ENCODE measurements around the gene GNMT. TPM values are rescaled to one million over a fixed set of nuclear protein-coding genes. Genes with fewer than 3 reads are reported as not detected.
A peak's percentile ranks its signal among the peaks of the same experiment; 100 is the strongest.

Gene GNMT
- total RNA-seq, 1 experiment from 2014 or later = 0.47 TPM

DNA sequence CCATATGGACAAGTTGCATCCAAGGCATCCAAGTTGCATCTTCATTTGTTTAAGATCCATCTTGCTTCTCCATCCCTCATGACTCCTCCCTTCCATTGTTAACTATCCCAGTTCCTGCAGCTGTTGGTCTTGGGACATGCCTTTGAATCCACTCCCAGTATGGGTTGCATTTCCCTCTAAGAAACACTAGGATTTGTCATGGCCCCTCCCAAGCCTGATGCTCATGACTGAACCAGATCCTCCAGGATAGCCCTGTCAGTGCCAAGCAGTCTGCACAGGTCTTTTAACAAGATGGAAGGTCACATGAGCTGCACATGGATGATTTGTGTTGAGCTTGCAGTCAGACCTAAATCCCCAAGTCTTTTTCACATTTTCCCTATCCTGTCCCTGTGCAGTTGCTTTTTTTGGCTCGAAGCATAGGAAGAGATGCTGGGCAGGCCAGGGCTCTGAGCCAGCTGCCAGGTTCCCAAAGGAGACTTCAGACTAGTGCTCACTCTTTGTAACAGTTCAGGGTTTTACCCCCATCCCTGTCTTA is 28.0 kb downstream of the GNMT start:
- Histone ChIP-seq H3K4me3 (ENCODE audit: low read length) (no peak overlapping the region), H3K9ac (ENCODE audit: low read length) (no peak overlapping the region), H2AFZ (ENCODE audit: low read length) (no peak overlapping the region), H3K79me2 (ENCODE audit: low read length) (peaks cover 33% of the 10 kb centered on the region), H4K20me1 (ENCODE audit: low read length) (no peaks in the 10 kb centered on the region), H3K4me1 (ENCODE audit: insufficient read depth, low read length) (peaks cover 23% of the 10 kb centered on the region), H3F3A (ENCODE audit: low read length, unreplicated experiment) (no peaks in the 10 kb centered on the region), H3K9me3 (ENCODE audit: low read length) (no peaks in the 10 kb centered on the region), H3K27ac (ENCODE audit: low read length) (no peak overlapping the region), H3K27me3 (ENCODE audit: low read length) (no peaks in the 10 kb centered on the region), H3K36me3 (ENCODE audit: low read depth, low read length) (peaks cover 9% of the 10 kb centered on the region), H3K9me2 (replicated peaks; ENCODE audit: low read length) (no peaks in the 10 kb centered on the region), H3K4me2 (ENCODE audit: low read length) (no peak overlapping the region)
- intact Hi-C loops (cut with micrococcal nuclease) = no loop called here
- CTCF ChIA-PET = no interaction called here
- DNase-seq = peak; percentile 19
- TF ChIP-seq EZH2 (IDR thresholded peaks at IDR 0.05; ENCODE audit: low read length, unreplicated experiment) = no peak
- TF ChIP-seq, protein P1, sequence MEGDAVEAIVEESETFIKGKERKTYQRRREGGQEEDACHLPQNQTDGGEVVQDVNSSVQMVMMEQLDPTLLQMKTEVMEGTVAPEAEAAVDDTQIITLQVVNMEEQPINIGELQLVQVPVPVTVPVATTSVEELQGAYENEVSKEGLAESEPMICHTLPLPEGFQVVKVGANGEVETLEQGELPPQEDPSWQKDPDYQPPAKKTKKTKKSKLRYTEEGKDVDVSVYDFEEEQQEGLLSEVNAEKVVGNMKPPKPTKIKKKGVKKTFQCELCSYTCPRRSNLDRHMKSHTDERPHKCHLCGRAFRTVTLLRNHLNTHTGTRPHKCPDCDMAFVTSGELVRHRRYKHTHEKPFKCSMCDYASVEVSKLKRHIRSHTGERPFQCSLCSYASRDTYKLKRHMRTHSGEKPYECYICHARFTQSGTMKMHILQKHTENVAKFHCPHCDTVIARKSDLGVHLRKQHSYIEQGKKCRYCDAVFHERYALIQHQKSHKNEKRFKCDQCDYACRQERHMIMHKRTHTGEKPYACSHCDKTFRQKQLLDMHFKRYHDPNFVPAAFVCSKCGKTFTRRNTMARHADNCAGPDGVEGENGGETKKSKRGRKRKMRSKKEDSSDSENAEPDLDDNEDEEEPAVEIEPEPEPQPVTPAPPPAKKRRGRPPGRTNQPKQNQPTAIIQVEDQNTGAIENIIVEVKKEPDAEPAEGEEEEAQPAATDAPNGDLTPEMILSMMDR (conservative IDR thresholded peaks at IDR 0.05; ENCODE audit: low read depth, low read length) = no peak
- TF ChIP-seq EZH2phosphoT487 (IDR thresholded peaks at IDR 0.05; ENCODE audit: borderline replicate concordance, low read length) = no peak
- no peak for ATAC-seq
- POLR2A ChIA-PET (ENCODE audit: unreplicated experiment) = no interaction called here
- no TSS peak for BruUV-seq (replicated peaks)

DNA sequence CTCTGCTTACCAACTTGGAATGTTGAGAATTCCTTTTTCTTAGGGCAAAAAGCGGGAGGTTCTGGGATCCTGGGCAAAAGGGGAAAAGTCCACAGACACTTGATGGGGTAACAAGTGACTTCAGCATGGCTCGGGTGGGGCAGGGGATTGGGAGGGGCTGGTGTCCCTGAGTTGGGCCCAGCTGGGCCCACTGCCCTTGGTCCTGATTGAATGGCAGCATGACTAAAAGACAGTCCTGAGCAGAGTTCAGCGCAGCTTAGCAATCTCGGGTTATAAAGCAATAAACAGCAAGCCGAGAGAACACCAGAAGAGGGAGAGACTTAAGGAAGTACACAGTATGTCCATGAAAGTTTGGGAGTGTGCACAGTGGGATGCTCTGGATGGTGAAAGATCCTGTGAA is 29.4 kb downstream of the GNMT start:
- ATAC-seq = no peak
- POLR2A ChIA-PET (ENCODE audit: unreplicated experiment) = no interaction called here

GRCh38 chr6:42993445-42993844 is 32.9 kb downstream of the GNMT start:
- Histone ChIP-seq H2AFZ (ENCODE audit: low read length) (no peak overlapping the region), H3K4me3 (ENCODE audit: low read length) (no peak overlapping the region), H3K79me2 (ENCODE audit: low read length) (peaks cover 4% of the 10 kb centered on the region; the same call in 1 of the 2 replicates), H3K9me3 (ENCODE audit: low read length) (no peaks in the 10 kb centered on the region), H3F3A (ENCODE audit: low read length, unreplicated experiment) (peaks cover 3% of the 10 kb centered on the region), H3K27ac (ENCODE audit: low read length) (no peak overlapping the region), H4K20me1 (ENCODE audit: low read length) (no peaks in the 10 kb centered on the region), H3K9ac (ENCODE audit: low read length) (no peak overlapping the region), H3K9me2 (replicated peaks; ENCODE audit: low read length) (no peaks in the 10 kb centered on the region), H3K27me3 (ENCODE audit: low read length) (no peaks in the 10 kb centered on the region), H3K4me2 (ENCODE audit: low read length) (no peak overlapping the region), H3K4me1 (ENCODE audit: insufficient read depth, low read length) (no peaks in the 10 kb centered on the region), H3K36me3 (ENCODE audit: low read depth, low read length) (peaks cover 9% of the 10 kb centered on the region)
- TF ChIP-seq EZH2phosphoT487 (IDR thresholded peaks at IDR 0.05; ENCODE audit: borderline replicate concordance, low read length) = no peak
- TF ChIP-seq, protein P1 (conservative IDR thresholded peaks at IDR 0.05; ENCODE audit: low read depth, low read length) = no peak
- no peak for TF ChIP-seq EZH2 (IDR thresholded peaks at IDR 0.05; ENCODE audit: low read length, unreplicated experiment)
- no TSS peak for BruUV-seq (replicated peaks)
- intact Hi-C loops (cut with micrococcal nuclease) = no loop called here
- POLR2A ChIA-PET (ENCODE audit: unreplicated experiment) = no interaction called here
- DNase-seq (no peak), ATAC-seq (no peak)
- CTCF ChIA-PET = no interaction called here

More for the DNA sequence above, 29.4 kb downstream of the GNMT start:
- CTCF ChIA-PET = no interaction called here
- H3K9me3 ChIP-seq (ENCODE audit: low read length) = no peaks in the 10 kb centered on the region
- intact Hi-C loops (cut with micrococcal nuclease) = no loop called here
- peaks cover 33% of the 10 kb centered on the region for H3K79me2 ChIP-seq (ENCODE audit: low read length)
- DNase-seq = no peak
- H3K4me1 ChIP-seq (ENCODE audit: insufficient read depth, low read length) = peaks cover 19% of the 10 kb centered on the region
- no peaks in the 10 kb centered on the region for H3F3A ChIP-seq (ENCODE audit: low read length, unreplicated experiment)
- H3K4me3 ChIP-seq (ENCODE audit: low read length) = no peak overlapping the region
- H3K9me2 ChIP-seq (replicated peaks; ENCODE audit: low read length) = no peaks in the 10 kb centered on the region
- no peak overlapping the region for H2AFZ ChIP-seq (ENCODE audit: low read length)
- H3K4me2 ChIP-seq (ENCODE audit: low read length) = no peak overlapping the region
- H3K27ac ChIP-seq (ENCODE audit: low read length) = no peak overlapping the region
- TF ChIP-seq, protein P1 (conservative IDR thresholded peaks at IDR 0.05; ENCODE audit: low read depth, low read length) = no peak
- TF ChIP-seq EZH2 (IDR thresholded peaks at IDR 0.05; ENCODE audit: low read length, unreplicated experiment) (no peak), EZH2phosphoT487 (IDR thresholded peaks at IDR 0.05; ENCODE audit: borderline replicate concordance, low read length) (no peak)
- no peak overlapping the region for H3K9ac ChIP-seq (ENCODE audit: low read length)
- BruUV-seq (replicated peaks) = no TSS peak
- H3K36me3 ChIP-seq (ENCODE audit: low read depth, low read length) = peaks cover 9% of the 10 kb centered on the region
- no peaks in the 10 kb centered on the region for H4K20me1 ChIP-seq (ENCODE audit: low read length)
- no peaks in the 10 kb centered on the region for H3K27me3 ChIP-seq (ENCODE audit: low read length)
